Upper lobe of left lung (tissue), 6 donors: ENCODE results near the gene TLE3. TPM values are rescaled to one million over a fixed set of nuclear protein-coding genes. Genes with fewer than 3 reads are reported as not detected.

Source experiments
- ATAC-seq, 2 donors: fragments of 200-7000 bp; cut with Tn5 transposase; one replicate each; pipeline ENCODE4 v1.9.1; 2022; ENCODE audit warnings: mild to moderate bottlenecking in 2 of 2, moderate library complexity in 2 of 2; ENCODE audit not compliant: low FRiP score in 2 of 2
- DNase-seq, 2 donors: peaks; one replicate each; pipeline ENCODE4 v3.0.0-alpha.2; 2019 to 2020
- H3K27ac ChIP-seq, 4 donors: fragments of 200-600 bp; sonication (generic); one replicate each; pipeline ENCODE4 v1.5.1; 2016 to 2019
- H3K27me3 ChIP-seq, 4 donors: fragments of 200-600 bp; sonication (generic); one replicate each; pipeline ENCODE4 v1.5.1; 2017 to 2019
- H3K36me3 ChIP-seq, 4 donors: fragments of 200-600 bp; sonication (generic); one replicate each; pipeline ENCODE4 v1.5.1; 2016 to 2019
- H3K4me1 ChIP-seq, 4 donors: fragments of 200-600 bp; sonication (generic); one replicate each; pipeline ENCODE4 v1.5.1; 2018 to 2019
- H3K4me3 ChIP-seq, 4 donors: fragments of 200-600 bp; sonication (generic); one replicate each; pipeline ENCODE4 v1.5.1; 2017 to 2019; ENCODE audit warnings: mild to moderate bottlenecking in 2 of 4, moderate library complexity in 1 of 4
- H3K9me3 ChIP-seq, 4 donors: fragments of 200-600 bp; sonication (generic); one replicate each; pipeline ENCODE4 v1.5.1; 2018 to 2019
- EP300 ChIP-seq, 4 donors: sonication (generic); formaldehyde crosslinking; IDR thresholded peaks; one replicate each; pipeline ENCODE4 v1.5.1; 2017; ENCODE audit warnings: antibody characterized with exemption in 4 of 4, control low read depth in 2 of 4
- POLR2A ChIP-seq, 4 donors: fragments of 450-650 bp; IDR thresholded peaks; one replicate each; pipeline ENCODE4 v1.5.1; 2016 to 2017; ENCODE audit warnings: antibody characterized with exemption in 4 of 4, mild to moderate bottlenecking in 2 of 4
- POLR2AphosphoS5 ChIP-seq, 2 donors: sonication (generic); formaldehyde crosslinking; IDR thresholded peaks; one replicate each; pipeline ENCODE4 v1.5.1; 2017; ENCODE audit warnings: antibody characterized with exemption in 2 of 2
- WGBS, 2 donors: methylation state at CpG; one replicate each; pipeline ENCODE4 v1.1.5; 2017 to 2018; 5-methylcytosine and 5-hydroxymethylcytosine counted together
- total RNA-seq, 6 donors: library from RNA; depleted of rRNA in 4 of 6; stranded (reverse); fragments of >200 nt in 4 of 6; gene quantifications; one replicate each; pipeline versions ENCODE4 v1.1.0 to v1.2.1, GENCODE V29; 2016 to 2021
- TF ChIP-seq, protein P1 (sequence below), 6 experiments: fragments of 450-650 bp in 4 of 6; fragments of 200-600 bp in 2 of 6; sonication (generic) in 2 of 6; IDR thresholded peaks; one replicate each; pipeline ENCODE4 v1.5.1; 2016 to 2019; ENCODE audit warnings: antibody characterized with exemption in 6 of 6
- donor health status: DM: no; HTN: no; CAD: no; lungs with moderate emphysema.
- donor health status: DM: no; HTN: yes; CAD: no; lungs with severe emphysema.

TLE3 gene
- total RNA-seq, 6 donors from 2014 or later = 52.2 to 140 (median 80.6) TPM

DNA sequence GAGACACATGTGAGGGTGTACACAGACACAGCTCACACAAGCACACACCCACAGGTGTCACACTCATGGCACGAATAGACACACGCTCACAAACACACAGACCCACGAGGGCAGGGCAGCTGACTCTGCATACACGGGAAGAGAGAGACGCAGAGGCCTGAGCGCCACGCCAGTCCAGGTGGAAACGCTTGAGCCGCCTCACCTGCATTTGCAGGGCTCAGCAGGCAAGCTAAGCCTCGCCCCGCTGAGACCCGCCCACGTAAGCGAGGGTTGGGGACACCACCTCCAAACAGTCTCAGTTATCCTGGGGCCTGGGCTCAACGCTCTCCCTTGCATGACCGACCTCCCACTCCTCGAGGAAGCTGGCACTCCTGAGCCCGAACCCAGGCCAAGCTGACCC is 73.2 kb downstream of the TLE3 start:
- Histone ChIP-seq H3K9me3 (no peaks in the 10 kb centered on the region), H3K27ac (no peak overlapping the region), H3K36me3 (no peaks in the 10 kb centered on the region), H3K4me3 (no peak overlapping the region), H3K27me3 (no peaks in the 10 kb centered on the region), H3K4me1 (peaks cover 19 to 26% (median 21%) of the 10 kb centered on the region in 4 donors)
- no peak for DNase-seq
- ATAC-seq = no peak
- TF ChIP-seq POLR2AphosphoS5 (IDR thresholded peaks at IDR 0.05) (no peak), EP300 (IDR thresholded peaks at IDR 0.05) (no peak), POLR2A (IDR thresholded peaks at IDR 0.05) (no peak)
- TF ChIP-seq, protein P1, sequence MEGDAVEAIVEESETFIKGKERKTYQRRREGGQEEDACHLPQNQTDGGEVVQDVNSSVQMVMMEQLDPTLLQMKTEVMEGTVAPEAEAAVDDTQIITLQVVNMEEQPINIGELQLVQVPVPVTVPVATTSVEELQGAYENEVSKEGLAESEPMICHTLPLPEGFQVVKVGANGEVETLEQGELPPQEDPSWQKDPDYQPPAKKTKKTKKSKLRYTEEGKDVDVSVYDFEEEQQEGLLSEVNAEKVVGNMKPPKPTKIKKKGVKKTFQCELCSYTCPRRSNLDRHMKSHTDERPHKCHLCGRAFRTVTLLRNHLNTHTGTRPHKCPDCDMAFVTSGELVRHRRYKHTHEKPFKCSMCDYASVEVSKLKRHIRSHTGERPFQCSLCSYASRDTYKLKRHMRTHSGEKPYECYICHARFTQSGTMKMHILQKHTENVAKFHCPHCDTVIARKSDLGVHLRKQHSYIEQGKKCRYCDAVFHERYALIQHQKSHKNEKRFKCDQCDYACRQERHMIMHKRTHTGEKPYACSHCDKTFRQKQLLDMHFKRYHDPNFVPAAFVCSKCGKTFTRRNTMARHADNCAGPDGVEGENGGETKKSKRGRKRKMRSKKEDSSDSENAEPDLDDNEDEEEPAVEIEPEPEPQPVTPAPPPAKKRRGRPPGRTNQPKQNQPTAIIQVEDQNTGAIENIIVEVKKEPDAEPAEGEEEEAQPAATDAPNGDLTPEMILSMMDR (IDR thresholded peaks at IDR 0.05) = no peak
- 91% methylated on average over 16 to 17 of the region's 18 CpGs for WGBS, 2 donors

DNA sequence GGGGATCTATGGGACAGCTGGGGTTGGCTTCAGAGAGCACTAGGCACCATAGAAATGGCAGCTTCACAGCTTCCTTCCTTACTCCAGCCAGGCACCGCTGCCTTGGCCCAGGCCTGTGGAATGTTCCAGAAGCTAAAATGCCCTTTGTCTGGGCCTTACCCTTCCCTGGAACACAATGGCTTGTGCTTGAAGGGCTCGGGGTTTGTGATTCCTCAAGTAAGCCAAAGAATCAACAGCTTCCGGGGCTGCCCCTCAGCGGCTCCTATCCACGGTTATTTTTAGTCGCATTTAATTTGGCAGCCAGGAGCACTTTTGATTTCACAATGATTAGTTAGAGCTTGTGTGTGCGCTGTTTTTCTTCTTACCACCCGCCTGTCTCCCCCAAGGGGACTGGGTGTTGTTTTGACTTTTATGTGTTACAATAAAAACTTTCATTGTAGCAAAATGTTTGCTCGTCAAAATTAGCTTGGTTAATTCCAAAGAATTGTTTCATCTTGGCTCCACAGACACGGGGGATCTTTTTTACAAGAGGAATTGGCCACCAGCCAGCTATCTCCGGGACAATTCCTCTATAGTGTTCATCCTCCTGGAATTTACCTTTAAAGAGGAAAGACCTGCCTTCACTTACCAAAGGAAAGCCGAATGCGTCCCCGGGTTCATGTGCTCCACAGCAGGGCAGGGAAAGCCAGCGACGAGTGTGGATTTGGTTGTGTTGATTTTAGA is 73.8 kb downstream of the TLE3 start:
- no peaks in the 10 kb centered on the region for H3K9me3 ChIP-seq
- TF ChIP-seq, protein P1 (IDR thresholded peaks at IDR 0.05) = no peak
- TF ChIP-seq POLR2AphosphoS5 (IDR thresholded peaks at IDR 0.05) = peak in 1 of 2 donors; percentile 52
- no peaks in the 10 kb centered on the region for H3K36me3 ChIP-seq
- H3K27me3 ChIP-seq = no peaks in the 10 kb centered on the region
- DNase-seq = peak in 1 of 2 donors; percentile 85
- H3K27ac ChIP-seq = peak overlapping the region; percentile 0 to 72 (median 50)
- peak; percentile 60 to 63 for ATAC-seq
- no peak overlapping the region for H3K4me3 ChIP-seq
- 38 to 41% methylated on average over 14 to 16 of the region's 16 CpGs for WGBS, 2 donors
- peaks cover 19 to 26% (median 21%) of the 10 kb centered on the region in 4 donors for H3K4me1 ChIP-seq

GRCh38 chr15:70023064-70023768 is 74.5 kb downstream of the TLE3 start:
- peak in 1 of 2 donors; percentile 29 for DNase-seq
- 73 to 75% methylated on average over 7 of the region's 7 CpGs for WGBS, 2 donors

DNA sequence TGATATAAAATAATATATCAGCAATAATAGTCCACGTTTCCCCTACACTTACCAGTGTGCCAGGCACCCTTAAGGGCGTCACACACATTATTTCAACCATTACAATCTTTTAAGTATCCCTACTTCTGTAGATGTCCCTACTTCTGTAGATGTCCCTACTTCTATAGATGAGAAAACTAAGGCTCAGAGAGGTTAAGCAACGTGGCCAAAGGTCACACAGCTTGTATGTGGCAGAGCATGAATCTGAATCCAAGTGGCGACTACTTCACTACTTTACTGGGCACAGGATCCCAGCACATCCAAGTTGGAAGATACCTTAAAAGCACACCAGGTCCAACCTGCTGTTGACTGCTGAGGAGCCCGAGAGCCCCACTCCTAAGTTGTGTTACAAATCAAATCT is 77.5 kb downstream of the TLE3 start:
- ATAC-seq (no peak), DNase-seq (no peak)
- Histone ChIP-seq H3K27ac (no peak overlapping the region), H3K27me3 (no peaks in the 10 kb centered on the region), H3K4me1 (peaks cover 15 to 22% (median 20%) of the 10 kb centered on the region in 4 donors), H3K36me3 (no peaks in the 10 kb centered on the region), H3K4me3 (no peak overlapping the region), H3K9me3 (no peaks in the 10 kb centered on the region)
- no peak for TF ChIP-seq EP300 (IDR thresholded peaks at IDR 0.05)
- TF ChIP-seq, protein P1 (IDR thresholded peaks at IDR 0.05) = no peak
- TF ChIP-seq POLR2A (IDR thresholded peaks at IDR 0.05) = no peak
- TF ChIP-seq POLR2AphosphoS5 (IDR thresholded peaks at IDR 0.05) = no peak
- 84 to 88% methylated on average over 4 to 5 of the region's 5 CpGs for WGBS, 2 donors

More at GRCh38 chr15:70023064-70023768, 74.5 kb downstream of the TLE3 start:
- H3K9me3 ChIP-seq = no peaks in the 10 kb centered on the region
- TF ChIP-seq POLR2AphosphoS5 (IDR thresholded peaks at IDR 0.05) = no peak
- no peak overlapping the region for H3K4me3 ChIP-seq
- peaks cover 19 to 26% (median 21%) of the 10 kb centered on the region in 4 donors for H3K4me1 ChIP-seq
- no peaks in the 10 kb centered on the region for H3K36me3 ChIP-seq
- H3K27me3 ChIP-seq = no peaks in the 10 kb centered on the region
- H3K27ac ChIP-seq = peak overlapping the region; percentile 0 to 72 (median 50)
- peak; percentile 6 to 80 for ATAC-seq
